ENCODE results near the gene LEMD1.
"Not testable (repeated sequence)": the region's sequence is repeated elsewhere in the genome, so short reads cannot be mapped to it uniquely, and the experiment has no call there.

LEMD1 gene

GRCh38 chr1:205429762-205430695 lies 8.2 kb upstream of the LEMD1 start:
- DNase-seq (ENCODE audit: low spot score), result no peak

DNA sequence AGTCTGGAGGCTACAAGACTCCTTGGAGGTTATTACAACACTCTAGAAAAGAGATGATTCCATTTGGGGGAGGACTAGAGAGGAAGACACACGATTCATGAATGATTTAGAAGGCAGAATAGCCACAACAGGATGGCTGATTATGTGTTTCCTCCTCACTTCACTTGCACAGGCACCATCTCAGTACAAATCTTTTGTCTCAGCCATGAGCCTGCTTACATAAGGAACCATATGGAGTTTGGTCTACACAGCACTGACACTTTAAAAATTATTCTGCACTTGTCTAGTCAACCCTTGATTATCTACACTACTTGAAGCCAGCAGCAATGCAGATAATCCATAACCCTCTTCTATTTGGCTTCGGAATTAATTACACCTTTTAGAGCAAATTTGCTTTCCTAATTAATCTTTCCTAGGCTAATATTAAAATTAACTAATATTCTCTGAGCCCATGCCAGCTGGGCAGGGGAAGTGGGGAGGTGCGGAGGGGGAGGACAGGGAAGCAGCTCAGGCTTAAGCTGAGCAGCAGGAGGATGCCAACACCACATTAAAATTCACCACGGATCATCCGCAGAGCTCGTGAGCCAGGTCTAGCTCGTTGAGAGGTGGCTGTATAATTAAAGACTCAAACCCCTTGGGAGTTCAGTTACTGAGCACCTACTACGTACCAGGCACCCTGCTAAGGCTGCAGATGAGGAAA lies 3.2 kb upstream of the LEMD1 start:
- no peak for DNase-seq (ENCODE audit: low spot score)

GRCh38 chr1:205423814-205424399 lies 2.1 kb upstream of the LEMD1 start:
- no peak for DNase-seq (ENCODE audit: low spot score)

DNA sequence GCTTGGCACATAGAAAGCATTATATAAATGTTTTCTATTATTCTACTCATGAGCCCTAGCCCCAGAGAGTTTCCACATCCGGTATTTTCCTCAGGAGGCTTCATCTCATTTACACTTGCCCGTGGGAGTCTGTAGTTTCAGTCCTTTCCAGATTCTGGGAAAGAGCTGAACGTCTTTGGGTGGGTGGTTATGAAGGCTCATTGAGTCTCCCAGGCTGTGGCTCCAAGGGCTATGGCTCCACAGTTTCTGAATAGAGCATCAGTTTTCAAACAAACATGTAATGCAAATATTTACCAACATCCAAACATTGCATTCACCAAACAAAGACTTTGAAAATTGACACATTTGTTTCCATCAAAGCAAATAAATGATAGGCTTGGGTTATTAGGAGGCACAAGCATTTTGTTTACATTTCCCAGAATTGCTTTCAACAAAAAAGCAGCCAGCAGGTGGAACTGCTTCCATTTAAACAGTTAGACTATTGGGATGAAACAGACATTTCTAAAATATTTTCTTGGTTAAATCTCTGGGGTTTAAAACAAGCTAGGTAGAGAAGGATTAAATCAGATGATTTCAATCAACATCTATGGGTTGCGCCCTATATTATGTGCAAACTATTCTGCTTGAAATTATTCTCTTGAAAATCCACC lies 1.3 kb upstream of the LEMD1 start:
- no peak for DNase-seq (ENCODE audit: low spot score)

DNA sequence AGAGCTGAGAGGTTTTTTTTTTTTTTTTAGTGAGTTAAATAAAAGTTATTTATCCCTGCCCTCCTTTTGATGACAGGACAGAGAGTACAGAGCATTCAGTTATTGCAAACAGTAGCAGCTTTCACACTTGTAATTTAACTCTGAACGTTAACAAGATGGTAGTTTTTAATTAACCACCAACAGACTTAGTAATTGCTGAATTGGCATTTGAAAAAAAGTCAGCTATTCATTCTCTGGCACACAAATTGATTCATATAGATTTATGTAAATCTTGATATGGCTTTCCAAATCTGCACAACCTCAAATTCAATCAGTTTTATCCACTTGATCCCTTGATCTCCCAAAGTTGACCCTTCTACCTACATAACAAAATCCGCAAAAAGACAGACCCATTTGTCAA lies 918 bp downstream of the LEMD1 start:
- DNase-seq (ENCODE audit: low spot score), result no peak

DNA sequence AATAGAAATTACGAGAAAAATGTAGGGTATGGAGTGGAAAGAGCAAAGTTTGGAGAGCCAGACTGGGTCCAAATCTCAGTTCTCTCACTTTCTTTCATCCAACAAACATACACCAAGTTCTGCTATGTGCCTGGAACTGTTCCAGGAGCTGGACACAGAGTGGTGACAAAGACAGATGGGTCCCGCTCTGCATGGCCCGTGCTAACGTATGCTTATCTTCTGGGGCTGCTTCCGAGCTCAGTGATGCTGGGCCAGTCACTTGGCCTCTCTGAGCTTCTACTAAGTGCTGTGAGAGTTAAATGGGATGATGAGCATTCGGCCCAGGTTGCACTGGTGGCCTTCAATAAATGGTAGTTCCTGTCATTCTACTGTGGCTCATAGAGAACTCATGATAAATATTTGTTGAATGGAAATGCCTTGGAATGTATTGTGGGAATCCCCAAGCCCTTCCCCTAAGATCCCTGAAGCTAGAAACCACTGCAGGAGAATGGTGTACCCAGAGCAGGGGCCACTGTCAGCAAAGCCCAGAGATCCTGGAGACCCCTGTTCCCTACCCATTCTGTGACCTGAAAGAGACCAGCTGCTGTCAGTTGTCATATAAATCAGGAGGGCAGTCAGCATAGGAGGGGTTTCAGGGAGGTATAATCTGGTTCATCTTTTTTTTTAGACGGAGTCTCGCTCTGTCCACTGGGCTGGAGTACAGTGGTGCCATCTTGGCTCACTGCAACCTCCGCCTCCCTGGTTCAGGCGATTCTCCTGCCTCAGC lies 3.8 kb downstream of the LEMD1 start:
- no peak for DNase-seq (ENCODE audit: low spot score)

DNA sequence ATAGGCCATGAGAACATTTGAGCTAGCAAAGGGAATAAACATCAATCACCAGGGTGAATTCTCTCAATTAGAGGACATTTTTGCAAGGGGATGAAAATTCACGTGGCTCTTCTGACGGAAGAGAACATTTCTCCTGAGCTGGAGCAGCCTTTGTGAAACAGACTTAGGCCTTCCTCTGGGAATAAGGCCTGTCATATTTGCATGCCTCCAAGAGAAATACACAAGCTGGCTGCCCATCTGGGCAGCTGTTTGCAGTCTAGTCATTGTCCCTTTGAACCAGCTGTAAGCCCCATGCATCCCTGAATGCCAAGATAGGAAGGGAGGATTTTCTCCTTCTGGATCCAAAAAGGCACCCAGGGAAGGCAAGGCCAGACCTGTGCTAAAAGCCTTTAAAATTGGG lies 5.5 kb downstream of the LEMD1 start:
- DNase-seq (ENCODE audit: low spot score), result no peak

DNA sequence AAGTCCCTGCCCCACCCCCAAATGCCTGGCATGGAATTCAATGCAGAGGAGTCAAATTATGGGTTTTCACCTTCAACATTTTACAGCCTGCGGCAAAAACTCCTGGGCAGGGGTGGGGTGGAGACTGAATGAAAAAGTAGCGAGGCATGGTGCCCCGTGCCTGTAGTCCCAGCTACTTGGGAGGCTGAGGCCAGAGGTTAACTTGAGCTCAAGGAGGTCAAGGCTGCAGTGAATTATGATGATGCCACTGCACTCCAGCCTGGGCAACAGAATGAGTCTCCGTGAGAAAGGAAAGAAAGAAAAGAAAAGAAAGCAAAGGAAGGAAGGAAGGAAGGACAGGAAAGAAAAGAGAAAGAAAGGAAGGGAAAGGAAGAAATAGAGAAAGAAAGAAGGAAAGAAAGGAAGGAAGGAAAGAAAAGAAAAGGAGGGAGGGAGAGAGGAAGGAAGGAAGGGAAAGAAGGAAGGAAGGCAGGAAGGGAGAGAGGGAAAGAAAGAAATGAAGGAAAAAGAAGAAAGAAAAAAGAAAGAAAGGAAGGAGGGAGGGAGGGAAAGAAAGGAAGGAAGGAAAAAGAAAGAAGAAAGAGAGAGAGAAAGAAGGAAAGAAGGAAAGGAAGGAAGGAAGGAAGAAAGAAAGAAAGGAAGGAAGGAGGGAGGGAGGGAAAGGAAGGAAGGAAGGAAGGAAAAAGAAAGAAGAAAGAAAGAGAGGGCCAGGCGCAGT lies 11.1 kb downstream of the LEMD1 start:
- DNase-seq (ENCODE audit: low spot score), result no peak

- no peak for DNase-seq (ENCODE audit: low spot score)
Measured at GRCh38 chr1:205407970-205408369, 13.9 kb downstream of the LEMD1 start.

DNA sequence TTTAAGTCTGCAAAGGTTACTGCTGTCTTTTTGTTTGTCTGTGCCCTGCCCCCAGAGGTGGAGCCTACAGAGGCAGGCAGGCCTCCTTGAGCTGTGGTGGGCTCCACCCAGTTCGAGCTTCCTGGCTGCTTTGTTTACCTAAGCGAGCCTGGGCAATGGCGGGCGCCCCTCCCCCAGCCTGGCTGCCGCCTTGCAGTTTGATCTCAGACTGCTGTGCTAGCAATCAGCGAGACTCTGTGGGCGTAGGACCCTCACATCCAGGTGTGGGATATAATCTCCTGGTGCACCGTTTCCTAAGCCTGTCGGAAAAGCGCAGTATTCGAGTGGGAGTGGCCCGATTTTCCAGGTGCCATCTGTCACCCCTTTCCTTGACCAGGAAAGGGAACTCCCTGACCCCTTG lies 15.6 kb downstream of the LEMD1 start:
- not testable (repeated sequence) for DNase-seq (ENCODE audit: low spot score)

DNA sequence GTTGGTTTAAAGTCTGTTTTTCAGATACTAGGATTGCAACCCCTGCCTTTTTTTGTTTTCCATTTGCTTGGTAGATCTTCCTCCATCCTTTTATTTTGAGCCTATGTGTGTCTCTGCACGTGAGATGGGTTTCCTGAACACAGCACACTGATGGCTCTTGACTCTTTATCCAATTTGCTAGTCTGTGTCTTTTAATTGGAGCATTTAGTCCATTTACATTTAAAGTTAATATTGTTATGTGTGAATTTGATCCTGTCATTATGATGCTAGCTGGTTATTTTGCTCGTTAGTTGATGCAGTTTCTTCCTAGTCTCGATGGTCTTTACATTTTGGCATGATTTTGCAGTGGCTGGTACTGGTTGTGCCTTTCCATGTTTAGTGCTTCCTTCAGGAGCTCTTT lies 17.4 kb downstream of the LEMD1 start:
- DNase-seq (ENCODE audit: low spot score), result not testable (repeated sequence)

DNA sequence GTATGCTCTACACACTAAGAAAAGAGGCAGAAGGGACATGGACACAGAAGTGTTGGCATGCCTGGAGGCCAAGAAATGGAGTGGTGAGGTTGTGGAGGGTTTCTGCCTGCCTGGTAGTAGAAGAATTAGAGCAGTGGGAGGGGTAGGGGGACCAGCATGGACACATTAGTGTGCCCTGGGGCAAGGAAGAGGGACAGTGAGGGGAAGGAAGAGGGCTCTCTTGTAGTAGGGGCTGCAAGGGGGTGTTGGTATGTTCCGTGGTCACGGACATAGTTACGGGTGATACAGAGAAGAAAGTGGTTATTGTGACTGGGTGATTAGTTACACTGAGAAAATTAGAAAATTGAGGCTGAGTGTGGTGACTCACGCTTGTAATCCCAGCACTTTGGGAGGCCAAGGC lies 23.3 kb downstream of the LEMD1 start:
- DNase-seq (ENCODE audit: low spot score), result no peak

DNA sequence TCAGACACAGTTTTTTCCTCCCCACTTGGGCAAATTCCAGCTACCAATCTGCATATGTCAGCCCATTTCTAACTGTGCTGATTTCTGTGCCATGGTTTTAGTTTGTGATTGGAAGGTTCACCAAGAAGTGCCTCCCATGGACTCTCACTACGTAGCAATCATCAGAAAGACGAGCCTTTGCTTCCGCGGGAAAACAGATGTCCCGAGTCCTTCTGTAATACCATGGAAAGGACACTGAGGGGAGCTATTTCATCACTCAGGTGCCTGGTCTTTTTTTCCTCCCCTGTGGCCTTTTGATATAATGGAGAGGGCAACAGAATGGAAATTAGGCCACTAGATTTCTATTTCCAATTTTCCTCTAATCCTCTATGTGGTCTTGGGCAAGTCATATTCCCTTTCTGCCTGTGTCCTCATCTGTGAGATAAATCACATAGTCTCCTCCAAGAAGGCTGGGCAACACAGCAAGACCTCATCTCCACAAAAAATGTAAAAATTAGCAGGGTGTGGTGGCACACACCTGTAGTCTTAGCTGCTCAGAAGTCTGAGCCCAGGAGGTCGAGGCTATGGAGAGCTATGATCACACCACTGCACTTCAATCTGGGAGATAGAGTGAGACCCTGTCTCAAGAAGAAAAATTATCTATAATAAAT lies 24.8 kb downstream of the LEMD1 start:
- DNase-seq (ENCODE audit: low spot score), result peak; percentile 87

DNA sequence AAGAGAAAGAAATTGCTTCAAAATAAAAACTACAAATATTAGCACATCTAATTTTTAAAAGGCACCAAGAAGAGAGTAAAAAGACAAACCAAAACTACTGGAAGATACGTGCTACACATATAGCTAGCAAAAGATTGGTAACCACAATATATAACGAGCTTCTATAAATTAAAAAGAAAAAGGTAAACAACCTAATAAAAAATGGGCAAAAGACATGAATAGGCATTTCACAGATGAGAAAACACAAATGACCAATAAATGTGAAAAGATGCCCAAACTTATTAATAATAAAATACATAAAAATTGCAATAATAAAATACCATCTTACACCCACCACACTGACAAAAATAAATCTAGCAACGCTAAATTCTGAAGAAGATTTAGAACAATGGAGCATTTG lies 26.2 kb downstream of the LEMD1 start:
- DNase-seq (ENCODE audit: low spot score), result no peak

- no peak for DNase-seq (ENCODE audit: low spot score)
Measured at GRCh38 chr1:205392650-205393049, 29.2 kb downstream of the LEMD1 start.

DNA sequence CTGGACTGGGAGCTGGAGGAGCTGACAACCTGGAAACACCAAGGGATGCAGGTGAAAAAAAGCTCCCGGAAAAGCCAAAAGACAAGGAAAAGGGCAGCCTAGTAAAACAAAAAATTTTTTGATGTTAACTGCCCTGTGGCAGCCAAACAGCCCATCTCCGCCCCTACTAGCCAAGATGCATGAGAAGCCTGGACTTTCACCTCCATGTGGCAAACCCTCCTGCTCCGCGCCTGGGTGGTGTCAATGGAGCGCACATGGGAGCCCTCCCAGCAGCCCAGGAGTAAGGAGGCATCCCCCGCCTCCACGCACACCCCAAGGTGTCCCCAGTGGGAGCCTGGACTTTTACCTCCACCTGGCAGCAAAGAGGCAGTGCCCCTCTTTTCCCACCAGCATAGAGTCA lies 30.5 kb downstream of the LEMD1 start:
- DNase-seq (ENCODE audit: low spot score), result no peak

DNA sequence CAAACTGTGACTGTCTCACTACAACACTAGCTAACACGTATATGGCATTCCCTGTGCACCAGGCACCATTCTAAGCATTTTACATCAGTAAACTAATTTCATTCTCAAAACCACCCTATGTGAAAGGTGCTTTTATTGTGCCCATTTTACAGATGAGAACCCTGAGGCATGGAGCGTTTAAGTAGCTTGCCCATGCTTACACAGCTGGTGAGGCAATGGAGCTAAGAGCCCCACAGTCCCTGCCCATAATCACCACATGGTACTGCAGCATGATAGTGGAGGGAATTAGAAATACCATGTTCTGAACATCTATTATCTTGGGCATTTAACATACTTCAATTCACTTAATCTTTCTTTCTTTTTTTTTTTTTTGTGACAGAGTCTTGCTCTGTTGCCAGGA lies 34.0 kb downstream of the LEMD1 start:
- no peak for DNase-seq (ENCODE audit: low spot score)

DNA sequence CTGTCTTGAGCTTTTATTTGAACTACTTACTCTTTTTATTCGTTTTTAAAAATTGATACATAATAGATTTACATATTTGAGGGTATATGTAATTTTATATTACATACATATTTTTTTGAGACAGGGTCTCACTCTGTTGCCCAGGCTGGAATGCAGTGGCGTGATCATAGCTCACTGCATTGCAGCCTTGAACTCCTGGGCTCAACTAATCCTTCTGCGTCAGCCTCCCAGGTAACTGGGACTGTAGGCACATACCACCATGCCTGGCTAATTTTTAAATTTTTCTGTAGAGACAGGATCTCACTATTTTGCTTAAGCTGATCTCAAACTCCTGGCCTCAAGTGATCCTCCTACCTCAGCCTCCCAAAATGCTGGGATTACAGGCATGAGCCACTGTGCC lies 38.9 kb downstream of the LEMD1 start:
- not testable (repeated sequence) for DNase-seq (ENCODE audit: low spot score)

GRCh38 chr1:205382561-205382960 lies 39.3 kb downstream of the LEMD1 start:
- no peak for DNase-seq (ENCODE audit: low spot score)

- DNase-seq (ENCODE audit: low spot score), result no peak
Measured at GRCh38 chr1:205381305-205381704, 40.6 kb downstream of the LEMD1 start.

DNA sequence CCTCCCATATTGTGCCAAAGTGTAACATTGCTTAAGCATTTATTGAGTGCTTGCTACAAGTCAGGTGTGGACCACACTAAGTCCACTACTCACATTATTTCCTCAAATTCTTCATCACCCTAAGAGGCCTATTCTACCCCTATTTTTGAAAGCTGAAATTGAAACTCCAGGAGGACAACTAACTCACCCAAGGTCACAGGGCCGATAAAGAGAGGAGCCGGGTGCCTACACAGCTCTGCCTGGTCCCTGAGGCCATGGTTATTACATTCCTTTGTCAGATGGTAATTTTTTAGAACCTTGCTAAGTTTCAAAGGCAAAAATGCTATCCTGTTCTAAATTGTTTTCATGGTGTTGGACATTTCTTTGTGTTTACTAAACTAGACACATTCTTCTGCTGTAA lies 41.0 kb downstream of the LEMD1 start:
- DNase-seq (ENCODE audit: low spot score), result no peak

All from COLO829 (cell line).